Breast epithelium (tissue), 3 donors: ENCODE measurements around the gene PIK3CA.

ENCODE experiments used
- POLR2A ChIP-seq: fragments of 450-650 bp; IDR thresholded peaks from one replicate; pipeline ENCODE4 v1.6.1; 2016; ENCODE audit warnings: antibody characterized with exemption, mild to moderate bottlenecking, moderate library complexity
- POLR2AphosphoS5 ChIP-seq, 3 donors: sonication (generic); formaldehyde crosslinking; IDR thresholded peaks; one replicate each; pipeline ENCODE4 v1.6.1; 2017; ENCODE audit warnings: antibody characterized with exemption in 3 of 3
- TF ChIP-seq, protein P1 (sequence below), 3 donors: fragments of 450-650 bp; IDR thresholded peaks; one replicate each; pipeline ENCODE4 v1.5.1; 2016 to 2017; ENCODE audit warnings: antibody characterized with exemption in 3 of 3, mild to moderate bottlenecking in 3 of 3, moderate library complexity in 3 of 3

DNA sequence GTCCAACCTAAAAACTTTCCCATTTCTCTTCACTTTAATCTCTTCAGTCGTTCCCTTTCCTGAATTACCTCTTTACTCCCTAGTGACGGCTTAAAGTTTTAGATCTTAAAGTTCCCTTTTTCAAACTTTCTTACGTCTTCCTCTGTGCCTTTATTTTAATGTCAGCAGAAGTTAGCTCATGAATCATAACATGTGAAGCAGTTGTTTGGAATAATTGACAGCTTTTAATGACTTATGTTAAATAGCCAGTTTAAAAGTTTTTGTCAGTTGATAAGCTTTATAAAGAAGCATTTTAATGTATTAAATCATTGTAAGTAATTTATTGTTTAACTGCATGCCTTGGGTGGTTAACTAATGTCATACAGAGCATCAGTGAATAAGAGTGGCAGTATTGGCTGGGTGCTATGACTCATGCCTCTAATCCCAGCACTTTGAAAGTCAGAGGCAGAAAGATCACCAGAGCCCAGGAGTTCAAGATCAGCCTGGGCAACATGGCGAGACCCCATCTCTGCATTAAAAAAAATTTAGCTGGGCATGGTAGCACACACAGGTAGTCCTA is 33.9 kb downstream of the PIK3CA start:
- TF ChIP-seq, protein P1, sequence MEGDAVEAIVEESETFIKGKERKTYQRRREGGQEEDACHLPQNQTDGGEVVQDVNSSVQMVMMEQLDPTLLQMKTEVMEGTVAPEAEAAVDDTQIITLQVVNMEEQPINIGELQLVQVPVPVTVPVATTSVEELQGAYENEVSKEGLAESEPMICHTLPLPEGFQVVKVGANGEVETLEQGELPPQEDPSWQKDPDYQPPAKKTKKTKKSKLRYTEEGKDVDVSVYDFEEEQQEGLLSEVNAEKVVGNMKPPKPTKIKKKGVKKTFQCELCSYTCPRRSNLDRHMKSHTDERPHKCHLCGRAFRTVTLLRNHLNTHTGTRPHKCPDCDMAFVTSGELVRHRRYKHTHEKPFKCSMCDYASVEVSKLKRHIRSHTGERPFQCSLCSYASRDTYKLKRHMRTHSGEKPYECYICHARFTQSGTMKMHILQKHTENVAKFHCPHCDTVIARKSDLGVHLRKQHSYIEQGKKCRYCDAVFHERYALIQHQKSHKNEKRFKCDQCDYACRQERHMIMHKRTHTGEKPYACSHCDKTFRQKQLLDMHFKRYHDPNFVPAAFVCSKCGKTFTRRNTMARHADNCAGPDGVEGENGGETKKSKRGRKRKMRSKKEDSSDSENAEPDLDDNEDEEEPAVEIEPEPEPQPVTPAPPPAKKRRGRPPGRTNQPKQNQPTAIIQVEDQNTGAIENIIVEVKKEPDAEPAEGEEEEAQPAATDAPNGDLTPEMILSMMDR (IDR thresholded peaks at IDR 0.05): no peak
- TF ChIP-seq POLR2A: no peak
- TF ChIP-seq POLR2AphosphoS5 (IDR thresholded peaks at IDR 0.05): no peak
